HL-60 (cell line): ENCODE measurements around the gene MYOM1.

Experiments
- DNase-seq, 2 experiments: peaks; one replicate each; pipeline ENCODE4 v3.0.0-alpha.2; 2010 to 2020; ENCODE audit warnings: low read depth in 1 of 2, low spot score in 1 of 2
- H3K27ac ChIP-seq: fragments of 250-450 bp; sonication (Bioruptor Pico); replicated peaks from 2 replicates; pipeline ENCODE4 v1.5.1; 2020; ENCODE audit warnings: mild to moderate bottlenecking, moderate library complexity
- H3K27me3 ChIP-seq: fragments of 250-450 bp; sonication (Bioruptor Pico); 2 replicates; pipeline ENCODE4 v1.5.1; 2021; ENCODE audit warnings: mild to moderate bottlenecking, moderate library complexity; ENCODE audit not compliant: insufficient read depth, poor library complexity, severe bottlenecking
- H3K4me3 ChIP-seq: replicated peaks from 2 replicates; pipeline ENCODE4 v1.5.1; 2011; ENCODE audit warnings: mild to moderate bottlenecking, control low read depth, low read length; ENCODE audit not compliant: insufficient read depth
- GABPA ChIP-seq: IDR thresholded peaks from 2 replicates; pipeline ENCODE4 v1.6.1; 2012; ENCODE audit warnings: low read depth
- POLR2AphosphoS5 ChIP-seq: IDR thresholded peaks from 2 replicates; pipeline ENCODE4 v1.6.1; 2012; ENCODE audit warnings: low read depth
- REST ChIP-seq: IDR thresholded peaks from 2 replicates; pipeline ENCODE4 v1.6.1; 2012; ENCODE audit warnings: low read depth; ENCODE audit not compliant: insufficient replicate concordance
- SPI1 ChIP-seq: IDR thresholded peaks from 2 replicates; pipeline ENCODE4 v1.6.1; 2012; ENCODE audit warnings: low read depth, mild to moderate bottlenecking, borderline replicate concordance
- TF ChIP-seq, protein P1 (sequence below): IDR thresholded peaks from one replicate; pipeline ENCODE4 v1.5.1; 2011; ENCODE audit warnings: low read length, control low read depth, inconsistent platforms; ENCODE audit not compliant: insufficient read depth

MYOM1 gene

DNA sequence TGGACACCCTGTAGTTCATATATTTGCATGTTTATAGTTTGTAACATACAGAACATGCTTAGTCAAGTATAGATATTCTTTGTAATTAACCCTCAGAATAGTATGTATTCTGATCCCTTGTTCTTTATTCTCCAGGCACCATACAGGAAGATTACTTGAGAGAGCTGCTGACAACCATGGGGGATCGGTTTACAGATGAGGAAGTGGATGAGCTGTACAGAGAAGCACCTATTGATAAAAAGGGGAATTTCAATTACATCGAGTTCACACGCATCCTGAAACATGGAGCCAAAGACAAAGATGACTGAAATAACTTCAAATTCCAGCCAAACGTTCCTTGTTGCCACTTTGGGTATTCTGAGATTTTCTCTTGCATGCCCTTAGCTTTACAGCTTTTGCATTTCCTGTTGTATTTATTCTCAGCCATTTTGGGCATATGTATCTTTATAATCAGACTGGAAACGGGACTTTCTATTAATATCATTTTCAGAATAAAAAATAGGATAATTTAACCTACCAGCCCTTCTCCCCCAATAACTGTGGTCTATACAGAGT is 35.9 kb upstream of the MYOM1 start:
- TF ChIP-seq, protein P1, sequence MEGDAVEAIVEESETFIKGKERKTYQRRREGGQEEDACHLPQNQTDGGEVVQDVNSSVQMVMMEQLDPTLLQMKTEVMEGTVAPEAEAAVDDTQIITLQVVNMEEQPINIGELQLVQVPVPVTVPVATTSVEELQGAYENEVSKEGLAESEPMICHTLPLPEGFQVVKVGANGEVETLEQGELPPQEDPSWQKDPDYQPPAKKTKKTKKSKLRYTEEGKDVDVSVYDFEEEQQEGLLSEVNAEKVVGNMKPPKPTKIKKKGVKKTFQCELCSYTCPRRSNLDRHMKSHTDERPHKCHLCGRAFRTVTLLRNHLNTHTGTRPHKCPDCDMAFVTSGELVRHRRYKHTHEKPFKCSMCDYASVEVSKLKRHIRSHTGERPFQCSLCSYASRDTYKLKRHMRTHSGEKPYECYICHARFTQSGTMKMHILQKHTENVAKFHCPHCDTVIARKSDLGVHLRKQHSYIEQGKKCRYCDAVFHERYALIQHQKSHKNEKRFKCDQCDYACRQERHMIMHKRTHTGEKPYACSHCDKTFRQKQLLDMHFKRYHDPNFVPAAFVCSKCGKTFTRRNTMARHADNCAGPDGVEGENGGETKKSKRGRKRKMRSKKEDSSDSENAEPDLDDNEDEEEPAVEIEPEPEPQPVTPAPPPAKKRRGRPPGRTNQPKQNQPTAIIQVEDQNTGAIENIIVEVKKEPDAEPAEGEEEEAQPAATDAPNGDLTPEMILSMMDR: no peak
- no peak for TF ChIP-seq REST
- TF ChIP-seq SPI1: peak; percentile 90
- TF ChIP-seq POLR2AphosphoS5: no peak
- TF ChIP-seq GABPA: no peak
- no peaks in the 10 kb centered on the region for H3K27me3 ChIP-seq
- H3K27ac ChIP-seq: peak overlapping the region; percentile 8; the same call in 1 of the 2 replicates
- peak in 1 of 2 experiments; percentile 45 for DNase-seq
- no peak overlapping the region for H3K4me3 ChIP-seq

DNA sequence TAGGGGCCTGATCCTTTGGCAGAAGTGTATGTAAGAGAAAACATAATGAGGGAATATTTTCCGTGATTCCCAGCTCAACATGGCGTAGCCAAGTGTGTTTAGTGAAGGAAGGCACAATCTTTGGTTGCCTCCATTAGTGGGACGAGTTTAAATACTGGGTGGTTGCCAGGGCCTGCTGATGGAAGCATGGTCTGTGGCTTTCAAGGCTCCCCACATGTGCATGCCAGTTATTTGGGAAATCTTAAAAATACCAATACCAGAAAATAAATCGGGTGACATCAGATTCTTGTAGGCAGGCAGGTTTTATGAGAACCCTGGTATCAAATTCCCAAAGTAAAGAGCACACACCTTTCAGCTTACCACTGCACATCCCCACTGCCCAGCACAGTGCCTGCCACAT is 35.0 kb upstream of the MYOM1 start:
- TF ChIP-seq, protein P1: no peak
- TF ChIP-seq POLR2AphosphoS5 (no peak), SPI1 (no peak), GABPA (no peak), REST (no peak)
- DNase-seq: no peak
- Histone ChIP-seq H3K4me3 (no peak overlapping the region), H3K27ac (no peak overlapping the region), H3K27me3 (no peaks in the 10 kb centered on the region)

DNA sequence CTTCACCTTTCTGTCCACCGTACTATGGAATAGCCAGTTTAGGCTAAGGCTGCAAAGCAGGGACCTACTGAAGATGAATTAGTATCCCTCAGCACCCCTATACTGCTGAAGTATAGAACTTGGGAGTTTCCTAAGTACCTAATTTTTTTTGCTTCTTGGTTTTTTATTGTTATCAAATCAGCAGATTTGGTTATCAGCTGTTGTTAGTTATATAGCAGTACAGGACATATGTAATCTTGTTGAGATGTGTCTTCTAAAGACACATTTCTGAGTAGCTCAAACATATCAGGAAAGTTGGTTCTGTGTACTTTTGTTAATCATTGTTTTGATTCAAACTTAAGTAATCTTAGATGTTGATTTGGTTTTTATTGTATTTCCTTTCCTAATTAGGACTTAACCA is 33.1 kb upstream of the MYOM1 start:
- Histone ChIP-seq H3K4me3 (no peak overlapping the region), H3K27me3 (no peaks in the 10 kb centered on the region), H3K27ac (no peak overlapping the region)
- TF ChIP-seq REST: no peak
- no peak for TF ChIP-seq POLR2AphosphoS5
- no peak for TF ChIP-seq SPI1
- TF ChIP-seq, protein P1: no peak
- no peak for TF ChIP-seq GABPA
- DNase-seq: no peak
